HG03064 (cell line): Measurements from ENCODE around the gene BABAM1.
A peak's percentile ranks its signal among the peaks of the same experiment; 100 is the strongest.

Experiments
- ATAC-seq: cut with Tn5 transposase; IDR thresholded peaks from one replicate; pipeline ENCODE4 v1.9.1; 2021; ENCODE audit warnings: low read depth; ENCODE audit not compliant: unreplicated experiment

The BABAM1 gene

DNA sequence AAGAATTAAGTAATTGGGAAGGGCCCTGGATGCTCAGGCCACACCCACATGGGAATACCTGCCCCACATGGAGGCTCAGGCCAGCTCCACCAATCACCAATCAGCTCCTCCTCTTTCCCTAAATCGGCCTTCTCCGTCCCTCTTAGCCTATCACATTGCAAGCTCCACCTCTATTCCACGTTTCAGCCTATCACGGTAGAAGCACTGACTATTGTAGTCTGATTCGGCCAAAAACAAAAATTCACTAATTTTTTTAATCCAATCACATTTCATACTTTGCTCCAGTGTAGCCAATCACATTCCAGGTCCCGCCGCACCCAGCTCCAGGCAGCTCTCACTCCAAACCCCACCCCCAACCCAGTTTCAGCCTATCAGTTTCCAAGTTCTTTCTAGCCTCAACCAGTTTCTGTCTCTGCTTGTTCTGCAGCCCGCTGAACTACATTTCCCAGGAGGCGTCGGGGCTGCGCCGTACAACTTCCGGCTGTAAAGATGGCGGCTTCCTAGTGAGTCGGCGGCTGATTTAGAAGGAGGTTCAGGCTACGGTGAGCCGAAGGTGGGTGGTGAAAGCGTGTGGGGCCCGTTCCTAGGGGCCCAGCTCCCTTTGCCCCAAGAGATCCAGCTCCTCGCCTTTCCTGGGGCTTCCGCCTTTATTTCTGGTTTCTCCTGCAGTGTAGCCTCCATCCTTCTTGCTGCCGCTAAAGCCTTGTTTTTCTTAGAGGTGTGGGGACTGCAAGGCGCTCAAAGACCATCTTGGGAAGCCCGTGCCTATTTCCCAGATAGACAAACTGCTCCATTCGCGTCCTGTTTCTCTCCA lies at the start of gene BABAM1:
Gene BABAM1, plus strand, starts transcription at position 469 of the 814 bp plus-strand sequence. CDS start 1,364 bp downstream, outside the sequence.
- ATAC-seq = peak; percentile 75

DNA sequence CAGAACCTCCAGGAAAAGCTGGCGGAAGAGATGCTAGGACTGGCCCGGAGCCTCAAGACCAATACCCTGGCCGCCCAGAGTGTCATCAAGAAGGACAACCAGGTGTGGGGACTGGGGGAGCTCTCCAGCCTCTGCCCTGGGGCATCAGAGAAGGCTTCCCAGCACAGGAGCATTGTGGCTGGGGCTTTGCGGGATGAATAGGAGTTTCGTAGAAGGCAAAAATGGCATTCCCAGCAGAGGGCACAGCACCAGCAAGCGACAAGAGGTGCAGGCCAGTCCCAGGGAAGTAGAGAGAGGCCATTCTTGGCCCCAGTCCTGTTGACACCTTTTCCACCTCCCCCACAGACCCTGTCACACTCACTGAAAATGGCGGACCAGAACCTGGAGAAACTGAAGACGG lies 48.0 kb upstream of the BABAM1 start:
- no peak for ATAC-seq

DNA sequence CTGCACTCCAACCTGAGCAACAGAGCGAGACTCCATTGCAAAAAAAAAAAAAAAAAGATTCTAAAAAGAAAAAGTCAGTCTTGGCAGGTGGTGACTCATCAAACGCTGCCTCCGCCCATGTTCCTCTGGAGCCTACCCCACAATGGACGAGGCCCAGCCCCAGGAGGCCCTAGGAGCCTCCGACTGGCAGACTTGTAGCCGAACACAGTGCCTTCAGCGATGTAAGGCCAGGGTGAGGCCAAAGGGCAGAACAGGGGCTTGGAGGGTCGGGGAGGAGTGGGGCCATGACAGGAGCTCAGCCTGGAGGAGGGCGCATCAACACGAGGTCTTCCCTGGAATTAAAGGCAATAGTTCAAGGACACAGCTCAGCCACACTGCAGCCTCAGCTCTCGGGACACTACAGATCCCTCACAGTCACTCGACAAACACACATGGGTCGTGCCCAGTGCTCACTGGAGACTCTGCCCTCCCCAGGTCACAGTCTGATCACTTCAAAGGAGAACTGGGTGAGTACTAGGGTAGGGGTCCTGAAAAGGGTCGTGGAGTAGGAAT lies 47.0 kb upstream of the BABAM1 start:
- ATAC-seq = no peak

DNA sequence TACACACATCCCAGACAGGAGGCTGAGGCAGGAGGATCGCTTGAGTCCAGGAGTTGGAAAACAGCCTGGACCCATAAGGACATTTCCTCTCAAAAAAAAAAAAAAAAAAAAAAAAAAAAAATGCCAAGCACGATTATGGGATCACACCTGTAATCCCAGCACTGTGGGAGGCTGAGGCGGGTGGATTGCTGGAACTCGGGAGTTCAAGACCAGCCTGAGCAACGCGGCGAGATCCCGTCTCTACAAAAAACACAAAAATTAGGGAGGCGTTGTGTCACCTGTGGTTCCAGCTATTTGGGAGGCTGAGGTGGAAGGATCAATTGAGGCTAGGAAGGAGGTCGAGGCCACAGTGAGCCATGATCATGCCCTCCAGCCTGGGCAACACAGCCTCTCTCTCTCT lies 42.2 kb upstream of the BABAM1 start:
- no peak for ATAC-seq

DNA sequence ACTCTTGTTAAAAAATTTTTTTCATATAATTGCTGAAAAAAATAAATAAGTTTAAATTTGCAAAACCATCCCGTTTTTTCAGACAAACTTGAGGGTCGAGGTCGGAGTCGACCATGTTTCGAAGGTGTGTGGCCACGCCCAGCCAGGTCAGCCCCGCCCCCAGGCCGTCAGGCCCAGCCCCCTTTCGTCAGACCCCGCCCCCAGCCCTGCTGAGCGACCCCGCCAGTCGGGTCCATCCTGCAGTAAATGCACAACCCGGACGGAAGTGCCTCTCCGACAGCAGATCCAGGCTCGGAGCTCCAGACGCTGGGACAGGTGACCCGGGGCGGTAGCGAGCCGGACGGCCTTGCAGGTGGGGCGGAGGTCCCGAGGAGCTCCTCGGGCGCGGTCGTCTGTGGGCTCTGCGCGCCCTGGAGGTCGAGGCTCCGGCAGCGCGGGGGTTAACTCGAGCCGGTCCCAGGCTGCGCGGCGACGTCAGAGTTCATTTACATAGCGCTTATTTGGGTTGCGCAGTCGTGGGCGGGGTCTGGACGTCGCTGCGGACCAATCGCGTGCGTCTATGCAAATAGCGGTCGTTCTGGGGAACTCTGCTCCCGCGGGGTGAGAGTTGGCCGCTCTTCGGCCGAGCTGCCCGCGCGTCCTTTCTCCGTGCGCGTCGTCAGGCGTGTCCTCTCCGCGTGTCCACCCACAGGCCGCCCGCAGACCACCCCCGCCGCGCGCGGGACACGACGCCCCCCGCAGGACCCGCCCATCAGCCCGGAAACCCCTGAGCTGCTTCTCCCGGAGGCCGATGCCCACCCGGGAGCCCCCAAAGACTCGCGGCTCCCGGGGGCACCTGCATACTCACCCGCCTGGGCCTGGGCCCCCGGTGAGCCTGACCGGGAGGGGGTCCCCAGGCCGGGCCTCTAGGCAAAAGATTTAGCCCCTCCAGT lies 41.0 kb upstream of the BABAM1 start, which contains the start of gene OCEL1:
Gene OCEL1, plus strand, starts transcription at position 225 of the 932 bp plus-strand sequence. Its CDS starts 22 bp downstream, at position 247.
- ATAC-seq = peak; percentile 96

DNA sequence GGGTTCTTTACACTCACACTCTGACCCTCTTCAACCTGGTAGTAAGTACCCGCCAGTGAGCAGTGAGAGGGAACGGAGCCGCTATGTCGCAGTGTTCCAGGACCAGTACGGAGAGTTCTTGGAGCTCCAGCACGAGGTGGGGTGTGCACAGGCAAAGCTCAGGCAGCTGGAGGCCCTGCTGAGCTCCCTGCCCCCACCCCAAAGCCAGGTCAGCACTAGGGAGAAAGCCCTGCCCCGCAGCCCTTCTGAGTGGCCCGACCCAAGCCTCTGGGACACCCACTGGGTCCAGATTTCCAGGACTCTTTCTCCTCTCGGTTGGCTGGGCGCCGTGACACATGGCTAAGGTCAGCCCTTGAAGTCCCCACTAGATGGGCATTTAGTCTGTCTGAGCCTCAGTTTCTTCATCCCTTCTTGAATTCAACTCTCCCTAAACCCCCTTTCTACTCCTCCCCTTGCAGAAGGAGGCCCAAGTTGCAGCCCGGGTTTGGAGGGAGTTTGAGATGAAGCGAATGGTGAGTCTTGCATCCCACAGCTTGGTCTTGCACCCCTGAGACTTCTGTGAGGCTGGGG lies 39.4 kb upstream of the BABAM1 start:
- ATAC-seq = no peak

DNA sequence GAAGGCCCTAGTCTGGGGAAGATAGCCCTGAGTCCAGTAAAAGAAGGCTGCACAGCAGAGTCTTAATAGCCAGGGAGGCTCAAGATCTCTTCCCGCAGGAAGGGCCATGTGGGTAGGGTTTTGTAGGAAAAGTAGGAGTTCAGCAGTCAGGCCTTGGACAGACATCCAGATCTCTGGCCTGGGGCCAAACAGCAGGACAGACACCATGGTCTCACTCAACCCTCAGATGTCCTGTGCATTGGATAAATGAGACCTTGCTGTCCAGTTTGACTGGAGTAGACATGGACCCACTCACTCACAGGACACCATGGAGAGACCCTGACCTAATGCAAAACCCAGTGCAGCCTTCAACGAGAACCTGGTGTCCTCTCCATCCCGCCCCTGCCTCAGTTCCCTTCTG lies 37.4 kb upstream of the BABAM1 start:
- ATAC-seq = no peak

DNA sequence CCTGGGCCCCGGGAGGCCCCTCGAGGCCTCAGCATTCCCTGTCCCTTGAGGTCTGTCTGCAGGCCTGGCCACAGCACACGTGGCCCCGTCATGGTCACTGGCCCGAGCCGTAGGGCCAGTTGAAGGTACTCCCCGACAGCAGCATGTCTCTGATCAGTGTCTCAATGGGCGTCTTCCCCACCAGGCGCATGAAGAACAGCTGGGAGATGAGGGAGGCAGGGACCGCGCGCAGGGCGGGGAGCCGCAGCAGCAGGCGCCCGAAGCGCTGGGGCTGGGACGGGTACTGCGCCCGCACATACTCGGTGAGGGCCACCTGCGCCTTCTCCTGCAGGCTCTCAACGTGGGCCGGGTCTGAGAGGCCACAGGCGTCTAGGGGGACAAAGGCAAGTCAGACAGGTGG lies 35.0 kb upstream of the BABAM1 start:
- no peak for ATAC-seq

DNA sequence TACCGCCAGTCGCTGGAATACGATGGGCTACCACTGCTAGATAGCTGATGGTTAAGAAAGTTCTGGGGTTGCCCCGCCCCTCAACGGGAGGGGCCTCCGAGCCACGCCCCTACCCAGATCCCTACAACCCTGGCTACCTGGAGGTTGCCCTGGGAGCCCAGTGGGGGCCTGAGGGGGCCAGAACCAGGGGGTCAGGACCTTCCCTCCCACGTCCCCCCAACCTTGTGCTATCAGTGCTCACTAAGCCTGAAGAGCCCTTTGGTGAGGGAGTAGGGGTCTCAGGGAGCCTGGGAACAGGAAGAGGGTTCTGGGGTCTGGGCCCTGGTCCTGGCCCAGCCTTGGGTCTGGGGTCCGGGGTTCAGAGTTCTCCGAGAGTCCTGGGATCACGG lies 32.3 kb upstream of the BABAM1 start:
- ATAC-seq = no peak

DNA sequence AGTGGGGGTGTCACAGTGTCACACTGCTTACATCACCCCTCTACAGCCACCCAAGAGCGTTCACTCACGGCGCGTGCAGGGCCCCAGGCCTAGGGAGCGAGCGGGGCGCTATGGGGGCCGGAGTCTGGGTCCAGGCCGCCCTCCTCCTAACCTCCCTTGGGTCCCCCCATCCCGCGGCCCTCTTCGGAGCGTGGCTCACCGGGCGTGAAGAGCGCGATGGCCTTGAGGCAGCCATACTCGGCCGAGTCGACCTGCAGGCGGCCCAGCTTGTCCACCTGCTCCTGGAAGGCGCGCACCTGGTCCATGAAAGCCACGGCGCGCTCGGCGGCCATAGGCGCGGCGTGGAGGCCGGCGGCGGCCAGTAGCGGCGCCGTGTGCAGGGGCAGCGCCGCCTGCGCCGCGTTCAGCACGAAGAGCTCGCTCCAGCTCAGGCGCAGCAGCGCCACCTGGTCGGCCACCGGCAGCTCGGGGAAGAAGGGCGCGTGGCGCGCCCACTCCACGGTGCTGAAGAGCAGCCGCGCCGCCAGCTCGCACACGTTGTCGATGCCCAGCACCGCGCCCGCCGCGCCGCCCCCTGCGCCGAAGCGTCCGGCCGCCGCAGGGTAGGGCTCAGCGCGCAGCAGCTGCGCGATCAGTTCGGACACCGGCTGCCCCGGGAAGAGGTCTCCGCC lies 31.8 kb upstream of the BABAM1 start:
- no peak for ATAC-seq

DNA sequence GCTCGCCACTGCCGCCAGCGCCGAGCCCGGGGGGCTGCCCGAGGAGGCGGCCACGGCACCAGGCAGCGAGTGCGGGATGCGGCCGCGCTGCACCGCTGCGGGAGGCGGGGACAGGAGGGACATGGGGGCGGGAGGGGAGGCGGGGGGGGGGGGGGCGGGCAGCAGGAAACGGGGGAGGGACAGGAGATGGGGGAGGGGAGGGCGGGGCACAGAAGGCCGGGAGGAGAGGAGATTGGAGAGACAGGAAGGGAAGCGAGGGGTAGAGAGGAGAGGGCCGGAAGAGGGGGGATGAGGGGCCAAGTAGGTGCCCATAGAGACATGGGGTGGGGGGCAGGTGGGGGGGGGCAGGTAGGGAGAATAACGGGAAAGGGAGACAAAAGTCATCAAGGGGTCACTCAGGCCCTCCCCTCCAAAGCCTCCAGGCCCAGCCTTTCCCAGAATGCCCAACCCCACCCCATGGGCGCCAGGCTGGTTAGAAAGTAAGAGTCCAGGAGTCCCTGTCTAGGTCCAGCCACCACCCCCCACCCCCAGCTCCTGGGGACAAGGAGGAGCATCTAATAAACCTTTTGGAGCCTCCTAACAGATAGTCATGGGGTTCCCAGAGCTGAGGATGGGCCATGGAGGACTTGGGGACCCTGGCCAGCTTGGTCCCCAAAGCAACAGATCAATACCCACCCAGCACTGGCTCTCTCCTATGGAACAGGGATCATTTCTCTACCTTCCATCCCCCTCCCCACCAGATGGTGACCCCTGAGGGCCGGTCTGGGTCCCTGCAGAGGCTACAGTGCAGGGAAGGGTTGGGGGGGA lies 31.1 kb upstream of the BABAM1 start:
- no peak for ATAC-seq

DNA sequence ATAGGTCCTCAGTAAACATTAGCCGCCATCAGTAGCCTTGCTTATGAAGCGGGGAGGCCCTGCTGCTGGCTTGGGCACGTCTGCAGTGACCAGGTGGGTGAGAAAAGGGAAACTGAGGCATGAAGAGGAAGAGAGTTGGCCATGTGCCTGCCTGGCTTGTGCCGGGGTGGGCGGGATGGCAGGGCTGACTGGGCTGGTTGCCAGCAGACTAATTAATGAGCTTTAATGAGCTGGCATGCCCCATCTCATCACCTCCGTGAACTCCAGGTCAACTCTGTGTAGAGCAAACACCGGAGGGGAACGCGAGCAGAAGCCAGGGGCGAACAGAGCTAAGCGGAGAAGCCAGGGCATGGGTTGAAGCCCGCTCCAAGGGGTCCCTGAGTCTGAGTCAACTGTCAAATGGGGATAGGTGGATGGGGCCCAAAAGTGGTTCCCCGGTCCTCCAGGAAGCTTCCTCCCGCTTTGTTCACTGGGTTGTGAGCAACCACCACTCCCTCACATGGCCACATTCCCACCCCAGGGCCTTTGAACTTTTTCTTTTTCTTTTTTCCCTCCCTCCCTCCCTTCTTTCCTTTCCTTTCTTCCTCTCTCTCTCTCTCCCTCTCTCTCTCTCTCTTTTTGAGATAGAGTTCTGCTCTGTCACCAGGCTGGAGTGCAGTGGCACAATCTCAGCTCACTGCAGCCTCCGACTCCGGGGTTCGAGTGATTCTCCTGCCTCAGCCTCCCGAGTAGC lies 30.3 kb upstream of the BABAM1 start:
- ATAC-seq = no peak

DNA sequence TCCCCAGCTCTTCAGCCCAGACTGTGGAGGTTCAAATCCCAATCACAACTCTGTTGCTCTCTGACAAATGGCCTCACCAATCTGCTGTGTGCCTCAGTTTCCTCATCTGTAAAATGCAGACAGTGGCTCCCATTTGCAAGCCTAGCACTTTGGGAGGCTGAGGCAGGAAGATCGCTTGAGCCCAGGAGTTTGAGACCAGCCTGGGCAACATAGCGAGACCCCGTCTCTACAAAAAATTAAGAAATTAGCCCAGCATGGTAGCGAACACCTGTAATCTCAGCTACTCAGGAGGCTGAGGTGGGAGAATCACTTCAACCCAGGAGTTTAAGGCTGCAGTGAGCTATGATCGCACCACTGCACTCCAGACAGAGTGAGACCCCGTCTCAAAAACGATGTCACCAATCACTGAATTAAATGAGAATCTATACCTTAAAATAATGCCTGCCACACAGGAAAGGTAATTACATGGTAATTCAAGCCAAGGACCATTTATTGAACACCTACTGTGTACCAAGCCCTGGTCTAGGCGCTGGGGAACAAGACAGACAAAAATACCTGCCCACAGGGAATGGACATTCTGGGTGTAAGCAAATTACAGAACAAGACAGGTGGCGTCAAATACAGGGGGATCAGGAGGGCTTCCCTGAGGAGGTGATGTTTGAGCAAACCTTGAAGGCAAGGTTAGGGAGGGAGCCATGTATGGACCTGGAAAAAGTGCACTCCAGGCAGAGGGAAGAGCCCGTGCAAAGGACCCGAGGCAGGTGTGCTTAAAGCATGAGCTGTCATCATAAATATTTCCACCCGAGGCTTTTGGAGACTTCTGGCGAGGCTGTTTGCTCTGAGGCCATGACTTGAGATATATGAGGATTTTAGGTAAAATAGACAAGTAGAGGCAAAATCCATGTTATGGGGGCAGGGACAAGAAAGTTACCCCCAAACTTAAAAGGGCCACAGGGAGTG lies 29.2 kb upstream of the BABAM1 start:
- no peak for ATAC-seq

DNA sequence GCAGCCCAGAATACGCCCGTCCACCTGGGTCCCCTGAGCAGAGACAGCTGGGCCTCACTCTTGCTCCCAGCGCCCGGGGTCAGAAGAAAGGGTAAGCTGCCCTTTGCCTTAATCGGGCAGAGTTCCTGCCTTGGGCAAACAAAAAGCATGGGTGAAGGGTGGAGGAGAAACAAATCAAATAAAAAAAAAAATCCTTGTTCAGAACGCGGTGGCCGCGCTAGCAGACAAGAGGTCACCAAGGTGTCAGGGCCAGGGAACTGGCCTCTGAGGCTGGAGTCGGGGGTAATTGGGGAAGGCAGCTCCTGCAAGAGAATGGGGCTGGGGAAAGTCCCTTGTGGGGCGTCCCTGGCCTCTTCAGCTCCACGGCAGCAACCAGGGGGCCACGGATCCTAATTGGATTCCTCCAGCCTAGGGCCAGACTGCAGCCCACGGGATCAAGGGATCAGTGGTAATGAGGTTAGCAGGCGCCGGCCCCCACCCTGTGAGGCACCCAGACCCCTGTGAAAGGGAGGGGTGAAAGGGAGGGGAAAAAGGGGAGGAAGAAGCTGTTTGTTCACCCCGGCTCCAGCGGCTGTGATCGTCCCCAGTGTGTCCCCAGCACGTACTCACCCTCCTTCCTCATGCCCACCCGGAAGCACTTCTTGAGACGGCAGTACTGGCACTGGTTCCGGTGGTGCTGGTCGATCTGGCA lies 27.0 kb upstream of the BABAM1 start:
- no peak for ATAC-seq

DNA sequence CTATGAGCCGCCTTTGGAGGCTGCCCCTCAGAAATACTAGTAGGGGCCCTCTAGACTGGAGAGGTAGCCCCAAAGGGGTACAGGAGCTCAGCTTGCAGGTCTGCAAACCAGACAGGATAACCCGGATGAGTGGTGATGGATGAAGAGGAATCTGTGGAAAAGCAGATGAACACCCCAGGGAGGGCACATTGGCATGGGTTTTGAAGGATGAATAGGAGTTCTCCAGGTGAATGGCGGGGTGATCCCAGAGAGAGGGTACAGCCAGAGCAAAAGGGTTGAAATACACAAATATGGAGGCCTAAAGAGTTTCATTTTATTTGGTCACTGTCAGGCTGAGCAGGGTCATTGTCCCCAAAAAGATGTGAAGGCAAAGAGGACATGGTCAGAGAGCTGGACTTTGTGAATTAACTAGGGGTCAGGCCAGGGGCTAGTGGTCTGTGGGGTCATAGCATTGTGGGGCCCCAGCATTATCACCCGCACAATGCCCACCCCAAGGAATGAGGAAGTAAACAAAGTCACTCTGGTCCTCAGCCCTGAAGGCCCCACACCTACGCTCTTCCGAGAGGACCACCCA lies 26.3 kb upstream of the BABAM1 start:
- ATAC-seq = no peak

DNA sequence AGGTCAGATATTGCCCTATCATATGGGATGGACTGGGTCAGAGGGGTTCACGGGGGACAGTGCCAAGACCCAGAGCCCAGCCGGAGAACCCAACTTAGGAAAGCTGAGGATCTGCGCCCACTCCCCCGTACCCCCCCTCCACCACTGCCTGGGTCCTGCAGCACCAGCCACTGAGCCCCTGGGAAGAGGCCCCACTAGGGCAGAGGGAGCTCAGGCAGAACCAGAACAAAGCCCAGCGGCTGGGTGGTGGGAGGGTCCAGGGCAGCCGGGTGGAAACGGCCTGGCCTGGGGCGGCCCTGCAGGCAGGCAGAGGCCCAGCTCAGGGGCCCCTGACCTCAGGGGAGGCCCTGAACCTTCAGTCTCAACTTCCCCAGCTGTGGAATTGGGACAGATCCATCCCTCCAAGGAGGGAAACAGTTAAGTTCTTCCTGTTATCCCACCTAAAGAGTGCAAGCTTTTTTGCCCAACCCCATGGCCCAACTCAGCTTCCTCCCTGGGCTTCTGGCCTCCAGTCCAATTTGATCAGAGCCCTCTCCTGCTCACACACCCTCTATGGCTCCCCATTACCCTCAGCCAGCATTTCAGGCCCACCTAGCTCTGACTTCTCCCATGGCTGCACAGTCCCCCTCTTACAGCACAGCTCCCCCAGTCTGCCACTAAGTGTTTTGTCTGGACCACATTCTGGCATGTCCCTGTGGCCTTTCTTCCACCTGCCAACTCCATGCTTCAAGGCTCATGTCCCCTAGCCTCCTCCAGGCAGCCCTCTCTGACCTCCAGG lies 24.6 kb upstream of the BABAM1 start:
- no peak for ATAC-seq
